ENCODE measurements around the gene GRID2.

GRID2 gene

DNA sequence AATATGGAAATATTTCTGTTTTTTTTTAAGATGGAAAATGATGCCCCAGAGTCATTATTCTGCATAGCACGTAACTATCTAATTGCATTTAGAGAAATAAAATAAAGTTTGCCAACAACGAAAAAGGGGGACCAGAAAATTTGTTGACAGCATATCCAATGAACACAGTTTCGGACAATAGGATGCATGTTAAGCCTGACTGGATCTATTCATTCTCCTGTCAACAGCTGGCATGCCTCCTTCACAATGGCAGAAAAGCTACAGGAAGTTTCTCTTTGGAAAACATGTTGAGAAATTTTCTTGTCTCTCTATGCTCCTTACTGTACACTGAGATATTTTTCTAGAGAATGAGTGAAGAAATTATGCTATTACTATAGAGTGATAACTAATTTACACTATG lies 262.5 kb downstream of the GRID2 start:
- FAIRE-seq = no peak
- DNase-seq (ENCODE audit: insufficient read length, low spot score) = no peak

DNA sequence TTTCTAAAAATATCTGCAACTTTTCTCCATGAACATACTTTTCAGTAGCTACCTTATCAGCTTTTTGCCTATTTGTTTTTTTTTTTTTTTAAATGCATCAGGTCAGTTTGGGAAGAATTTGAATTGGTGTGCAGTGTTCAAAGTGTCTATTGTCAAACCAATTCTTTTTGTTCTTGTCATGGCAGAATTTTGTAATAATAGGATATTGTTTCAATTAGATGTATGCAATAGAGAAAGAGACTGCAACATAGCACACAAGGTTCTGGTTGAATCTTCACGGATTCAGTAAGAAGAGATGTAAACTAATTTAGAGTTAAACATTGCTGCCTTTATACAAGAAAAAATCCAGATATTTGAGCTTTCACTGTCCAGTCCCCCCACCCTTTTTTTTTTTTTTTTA lies 277.1 kb downstream of the GRID2 start:
- no peak for TF ChIP-seq POLR2AphosphoS5 (IDR thresholded peaks at IDR 0.05; ENCODE audit: low read depth, low read length)
- TF ChIP-seq TAF1 (IDR thresholded peaks at IDR 0.05; ENCODE audit: low read depth, low read length) = no peak
- no peak for TF ChIP-seq POU2F2 (IDR thresholded peaks at IDR 0.05; ENCODE audit: low read depth, low read length)
- no peak for TF ChIP-seq SPI1 (IDR thresholded peaks at IDR 0.05; ENCODE audit: low read depth, low read length)
- FAIRE-seq (no peak), DNase-seq (ENCODE audit: insufficient read length, low spot score) (no peak)

More for the DNA sequence above, 262.5 kb downstream of the GRID2 start:
- TF ChIP-seq TAF1 (IDR thresholded peaks at IDR 0.05; ENCODE audit: low read depth, low read length) (no peak), POLR2AphosphoS5 (IDR thresholded peaks at IDR 0.05; ENCODE audit: low read depth, low read length) (no peak), POU2F2 (IDR thresholded peaks at IDR 0.05; ENCODE audit: low read depth, low read length) (no peak), SPI1 (IDR thresholded peaks at IDR 0.05; ENCODE audit: low read depth, low read length) (no peak), PAX5 (IDR thresholded peaks at IDR 0.05; ENCODE audit: insufficient read depth, low read length, severe bottlenecking) (no peak), POLR2A (IDR thresholded peaks at IDR 0.05; ENCODE audit: low read depth, low read length) (no peak)

DNA sequence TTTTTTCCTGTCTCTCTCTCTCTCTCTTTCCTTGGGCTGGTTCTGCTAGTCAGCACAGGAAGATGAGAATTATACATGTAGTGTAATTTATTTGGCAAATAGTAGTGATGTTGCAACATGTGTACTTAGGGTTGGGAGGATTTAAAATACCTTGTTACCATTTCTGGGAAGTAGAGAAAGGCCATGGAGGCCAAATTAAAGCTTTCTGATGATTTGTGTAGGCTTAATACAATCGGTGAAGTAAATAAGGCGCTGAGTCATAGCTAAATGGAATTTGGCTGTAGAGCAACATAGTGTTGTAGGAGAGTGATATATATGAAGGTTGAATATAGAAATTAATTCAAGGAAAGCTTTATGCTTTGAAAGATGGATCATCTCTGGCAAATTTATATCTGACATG lies 295.3 kb downstream of the GRID2 start:
- TF ChIP-seq POLR2A (IDR thresholded peaks at IDR 0.05; ENCODE audit: low read depth, low read length) (no peak), POLR2AphosphoS5 (IDR thresholded peaks at IDR 0.05; ENCODE audit: low read depth, low read length) (no peak), SPI1 (IDR thresholded peaks at IDR 0.05; ENCODE audit: low read depth, low read length) (no peak), PAX5 (IDR thresholded peaks at IDR 0.05; ENCODE audit: insufficient read depth, low read length, severe bottlenecking) (no peak), POU2F2 (IDR thresholded peaks at IDR 0.05; ENCODE audit: low read depth, low read length) (no peak), TAF1 (IDR thresholded peaks at IDR 0.05; ENCODE audit: low read depth, low read length) (no peak)
- DNase-seq (ENCODE audit: insufficient read length, low spot score) (no peak), FAIRE-seq (no peak)

DNA sequence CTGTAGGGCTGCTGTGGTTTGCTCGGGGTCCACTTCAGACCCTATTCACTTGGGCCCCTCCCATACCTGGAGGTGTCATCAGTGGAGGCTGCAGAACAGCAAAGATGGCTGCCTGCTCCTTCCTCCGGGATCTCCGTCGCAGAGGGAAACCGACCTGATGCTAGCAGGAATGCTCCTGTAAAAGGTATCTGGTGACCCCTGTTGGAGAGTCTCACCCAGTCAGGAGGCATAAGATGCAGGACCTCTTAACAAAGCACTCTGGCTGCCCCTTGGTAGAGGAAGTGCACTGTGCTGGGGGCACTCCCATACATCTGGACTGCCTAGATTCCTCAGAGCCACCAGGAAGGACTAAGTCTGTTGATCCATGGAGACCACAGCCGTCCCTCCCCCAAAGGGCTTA lies 296.9 kb downstream of the GRID2 start:
- FAIRE-seq (no peak), DNase-seq (ENCODE audit: insufficient read length, low spot score) (no peak)
- no peak for TF ChIP-seq TAF1 (IDR thresholded peaks at IDR 0.05; ENCODE audit: low read depth, low read length)
- TF ChIP-seq POU2F2 (IDR thresholded peaks at IDR 0.05; ENCODE audit: low read depth, low read length) = no peak
- no peak for TF ChIP-seq POLR2AphosphoS5 (IDR thresholded peaks at IDR 0.05; ENCODE audit: low read depth, low read length)
- no peak for TF ChIP-seq PAX5 (IDR thresholded peaks at IDR 0.05; ENCODE audit: insufficient read depth, low read length, severe bottlenecking)
- TF ChIP-seq POLR2A (IDR thresholded peaks at IDR 0.05; ENCODE audit: low read depth, low read length) = no peak
- TF ChIP-seq SPI1 (IDR thresholded peaks at IDR 0.05; ENCODE audit: low read depth, low read length) = no peak

DNA sequence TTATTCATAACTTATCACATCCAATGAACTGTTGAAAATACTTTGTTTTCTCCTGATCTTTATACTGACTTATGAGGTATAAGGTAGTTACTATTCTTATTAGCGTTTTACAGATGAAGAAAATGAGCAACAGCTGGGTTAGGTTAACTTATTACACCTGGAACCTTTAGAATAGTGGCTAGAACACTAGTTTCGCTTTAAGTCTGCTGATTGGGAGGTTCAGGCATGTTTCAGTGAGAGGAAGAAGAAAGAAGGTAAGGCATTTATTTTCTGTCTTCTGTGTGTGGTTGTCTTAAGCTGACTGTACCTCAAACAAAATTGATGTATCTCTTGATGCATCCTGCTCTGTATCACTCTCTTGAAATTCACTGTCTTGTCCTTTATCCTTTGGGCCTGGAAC lies 302.5 kb downstream of the GRID2 start:
- no peak for DNase-seq (ENCODE audit: insufficient read length, low spot score)
- TF ChIP-seq TAF1 (IDR thresholded peaks at IDR 0.05; ENCODE audit: low read depth, low read length) = no peak
- TF ChIP-seq POLR2A (IDR thresholded peaks at IDR 0.05; ENCODE audit: low read depth, low read length) = no peak
- FAIRE-seq = no peak

DNA sequence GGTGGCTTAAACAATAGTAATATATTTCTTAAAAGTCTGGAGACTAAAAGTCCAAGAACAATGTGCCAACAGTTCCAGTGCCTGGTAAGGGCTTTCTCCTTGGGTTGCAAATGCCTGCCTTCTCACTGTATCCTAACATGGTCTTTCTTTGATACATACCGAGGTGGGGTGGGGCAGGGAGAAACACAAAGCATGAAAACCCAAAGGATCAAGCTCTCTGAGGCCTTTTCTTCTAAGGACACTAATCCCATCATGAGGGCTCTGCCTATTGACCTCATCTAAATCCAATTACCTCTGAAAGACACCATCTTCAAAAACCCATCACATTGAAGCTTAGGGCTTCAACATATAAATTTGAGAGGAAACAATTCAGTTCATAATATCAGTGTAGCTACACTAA lies 311.3 kb downstream of the GRID2 start:
- DNase-seq (ENCODE audit: insufficient read length, low spot score) = no peak
- FAIRE-seq = no peak

DNA sequence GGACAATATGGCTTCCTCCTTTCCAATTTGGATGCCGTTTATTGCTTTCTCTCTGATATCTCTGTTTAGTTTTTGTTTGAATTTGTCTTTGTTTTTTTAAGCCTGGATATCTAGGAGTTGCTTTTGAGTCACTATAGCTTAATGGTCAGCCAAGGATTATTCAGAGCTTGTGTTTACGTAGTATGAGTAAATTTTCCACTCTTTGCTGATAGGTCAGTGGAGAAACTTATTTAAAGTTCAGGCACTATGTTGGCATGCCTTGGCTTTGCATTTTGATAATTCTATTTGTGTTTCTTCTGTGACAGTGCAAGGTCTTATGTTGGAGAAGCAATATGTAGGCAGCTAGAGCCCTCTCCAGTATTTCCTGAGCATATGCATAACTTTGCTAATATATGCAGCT lies 315.2 kb downstream of the GRID2 start:
- FAIRE-seq (no peak), DNase-seq (ENCODE audit: insufficient read length, low spot score) (no peak)
- no peak for TF ChIP-seq POLR2A (IDR thresholded peaks at IDR 0.05; ENCODE audit: low read depth, low read length)
- TF ChIP-seq PAX5 (IDR thresholded peaks at IDR 0.05; ENCODE audit: insufficient read depth, low read length, severe bottlenecking) = no peak
- no peak for TF ChIP-seq SPI1 (IDR thresholded peaks at IDR 0.05; ENCODE audit: low read depth, low read length)
- no peak for TF ChIP-seq POU2F2 (IDR thresholded peaks at IDR 0.05; ENCODE audit: low read depth, low read length)
- TF ChIP-seq POLR2AphosphoS5 (IDR thresholded peaks at IDR 0.05; ENCODE audit: low read depth, low read length) = no peak
- no peak for TF ChIP-seq TAF1 (IDR thresholded peaks at IDR 0.05; ENCODE audit: low read depth, low read length)

More for the DNA sequence above, 311.3 kb downstream of the GRID2 start:
- TF ChIP-seq POU2F2 (IDR thresholded peaks at IDR 0.05; ENCODE audit: low read depth, low read length) (no peak), POLR2A (IDR thresholded peaks at IDR 0.05; ENCODE audit: low read depth, low read length) (no peak), SPI1 (IDR thresholded peaks at IDR 0.05; ENCODE audit: low read depth, low read length) (no peak), POLR2AphosphoS5 (IDR thresholded peaks at IDR 0.05; ENCODE audit: low read depth, low read length) (no peak), TAF1 (IDR thresholded peaks at IDR 0.05; ENCODE audit: low read depth, low read length) (no peak), PAX5 (IDR thresholded peaks at IDR 0.05; ENCODE audit: insufficient read depth, low read length, severe bottlenecking) (no peak)

DNA sequence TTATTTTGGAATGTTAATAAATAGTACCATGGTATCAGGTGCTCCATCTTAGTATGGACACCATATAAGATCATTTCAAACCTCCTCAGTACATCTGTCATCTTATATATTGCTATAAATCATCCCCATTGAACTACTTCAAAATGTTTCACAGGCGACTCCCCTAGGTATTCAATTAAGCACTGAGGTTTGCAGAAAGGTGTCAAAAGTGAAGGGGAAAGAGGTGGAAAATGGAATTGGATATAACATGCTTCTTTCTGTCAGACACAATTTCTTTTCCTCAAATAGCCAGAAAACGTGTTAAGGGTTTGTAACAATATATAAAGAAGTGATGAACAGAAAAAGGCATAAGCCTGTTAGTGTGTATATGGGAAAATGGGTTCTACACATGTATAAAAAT lies 325.5 kb downstream of the GRID2 start:
- TF ChIP-seq POU2F2 (IDR thresholded peaks at IDR 0.05; ENCODE audit: low read depth, low read length) = no peak
- TF ChIP-seq POLR2AphosphoS5 (IDR thresholded peaks at IDR 0.05; ENCODE audit: low read depth, low read length) = no peak
- no peak for TF ChIP-seq PAX5 (IDR thresholded peaks at IDR 0.05; ENCODE audit: insufficient read depth, low read length, severe bottlenecking)
- TF ChIP-seq TAF1 (IDR thresholded peaks at IDR 0.05; ENCODE audit: low read depth, low read length) = no peak
- TF ChIP-seq SPI1 (IDR thresholded peaks at IDR 0.05; ENCODE audit: low read depth, low read length) = no peak
- TF ChIP-seq POLR2A (IDR thresholded peaks at IDR 0.05; ENCODE audit: low read depth, low read length) = no peak
- FAIRE-seq (no peak), DNase-seq (ENCODE audit: insufficient read length, low spot score) (no peak)

DNA sequence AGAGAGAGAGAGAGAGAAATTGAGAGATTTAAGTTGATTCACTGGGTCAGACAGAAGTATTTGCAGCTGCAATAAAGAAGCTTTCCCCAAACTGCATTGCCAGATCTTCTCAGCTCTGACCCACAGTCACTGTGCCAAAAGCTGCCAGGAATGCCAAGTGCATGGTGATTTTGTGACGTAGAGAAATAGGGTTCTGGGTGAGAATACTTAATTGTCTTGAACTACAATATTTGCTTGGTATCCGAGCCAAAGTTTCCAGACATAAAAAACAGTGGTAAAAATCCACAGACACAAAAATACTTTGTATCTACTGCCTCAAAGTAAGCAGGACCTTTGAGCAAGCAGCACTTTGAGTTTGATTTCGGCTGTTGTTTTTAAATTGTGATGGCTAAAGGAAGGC lies 331.1 kb downstream of the GRID2 start:
- FAIRE-seq (no peak), DNase-seq (ENCODE audit: insufficient read length, low spot score) (no peak)
- TF ChIP-seq PAX5 (IDR thresholded peaks at IDR 0.05; ENCODE audit: insufficient read depth, low read length, severe bottlenecking) = no peak
- no peak for TF ChIP-seq POLR2A (IDR thresholded peaks at IDR 0.05; ENCODE audit: low read depth, low read length)
- no peak for TF ChIP-seq POU2F2 (IDR thresholded peaks at IDR 0.05; ENCODE audit: low read depth, low read length)
- TF ChIP-seq TAF1 (IDR thresholded peaks at IDR 0.05; ENCODE audit: low read depth, low read length) = no peak
- no peak for TF ChIP-seq SPI1 (IDR thresholded peaks at IDR 0.05; ENCODE audit: low read depth, low read length)
- no peak for TF ChIP-seq POLR2AphosphoS5 (IDR thresholded peaks at IDR 0.05; ENCODE audit: low read depth, low read length)

DNA sequence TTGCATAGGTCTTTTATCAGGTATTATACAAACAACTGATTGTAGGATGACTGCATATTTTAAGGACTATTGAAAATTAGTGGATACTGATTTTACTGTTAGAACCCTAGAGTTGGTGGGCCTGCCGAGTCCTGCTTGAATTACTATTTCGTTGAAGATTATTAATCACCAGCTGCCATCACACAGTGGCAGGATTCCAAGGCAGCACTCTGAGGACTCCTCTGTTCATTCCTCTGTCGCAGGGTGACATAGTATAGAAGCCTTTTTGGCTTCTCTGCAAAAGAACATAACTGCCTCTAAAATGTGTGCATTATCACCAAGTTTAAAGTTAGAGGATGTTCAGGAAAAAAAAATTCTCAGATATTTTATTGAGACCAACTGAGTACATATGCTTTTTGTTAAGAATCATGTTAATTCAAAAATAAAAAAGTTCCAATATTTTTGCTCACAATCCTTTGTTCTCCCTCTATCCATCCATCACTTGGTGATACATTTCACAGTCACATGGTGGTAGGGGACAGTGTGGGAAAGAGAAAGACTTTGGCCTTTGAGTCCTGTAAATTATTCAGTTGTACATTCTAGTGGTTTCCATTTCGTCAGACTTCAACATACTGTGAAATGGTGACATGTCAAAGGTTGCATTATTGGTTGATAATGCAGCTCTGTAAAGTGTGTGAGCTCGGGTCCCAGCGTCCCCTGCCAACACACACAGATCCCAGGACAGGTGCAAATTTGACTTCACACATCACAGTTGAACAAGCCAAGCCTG lies 332.5 kb downstream of the GRID2 start:
- DNase-seq (ENCODE audit: insufficient read length, low spot score) (no peak), FAIRE-seq (no peak)
- TF ChIP-seq POLR2AphosphoS5 (IDR thresholded peaks at IDR 0.05; ENCODE audit: low read depth, low read length) (no peak), SPI1 (IDR thresholded peaks at IDR 0.05; ENCODE audit: low read depth, low read length) (no peak), POLR2A (IDR thresholded peaks at IDR 0.05; ENCODE audit: low read depth, low read length) (no peak), TAF1 (IDR thresholded peaks at IDR 0.05; ENCODE audit: low read depth, low read length) (no peak), POU2F2 (IDR thresholded peaks at IDR 0.05; ENCODE audit: low read depth, low read length) (no peak), PAX5 (IDR thresholded peaks at IDR 0.05; ENCODE audit: insufficient read depth, low read length, severe bottlenecking) (no peak)

Data from GM12891 (cell line).